Left kidney (tissue), 2 donors: ENCODE results near the gene MSX1. TPM values are rescaled to one million over a fixed set of nuclear protein-coding genes. Genes with fewer than 3 reads are reported as not detected.

ENCODE experiments used
- DNase-seq: peaks from one replicate; pipeline ENCODE4 v3.0.0-alpha.2; 2013
- polyA plus RNA-seq: library from polyadenylated mRNA; unstranded; fragments of 120-200 nt; gene quantifications from one replicate; pipeline ENCODE4 v1.2.1, GENCODE V29; 2013; ENCODE audit not compliant: insufficient read length

MSX1 gene
- polyA plus RNA-seq, 1 donor, result 0.76 TPM

DNA sequence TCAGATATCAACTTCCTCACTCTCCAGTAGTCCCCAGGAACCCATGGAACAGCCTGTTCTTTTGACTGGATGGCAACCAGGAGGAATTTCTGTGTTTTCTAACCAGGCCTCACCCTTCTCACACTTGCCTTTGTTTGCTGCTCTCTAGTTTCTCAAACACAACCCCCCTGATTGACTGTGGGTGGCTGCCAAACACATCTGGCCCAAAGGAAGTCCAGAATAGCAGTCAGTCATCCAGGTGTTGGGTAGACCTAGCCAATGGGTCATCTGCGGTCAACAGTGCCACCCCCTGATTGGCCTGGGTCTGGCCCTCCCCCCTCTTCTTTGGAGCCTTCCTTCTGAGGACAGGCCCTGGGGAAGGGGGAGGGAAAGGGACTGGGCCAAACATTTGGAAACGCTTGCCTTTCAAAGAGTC is 53.7 kb downstream of the MSX1 start:
- DNase-seq, result no peak

Other genes with a start within 250 kb of the MSX1 start
- gene CYTL1, start 159.8 kb downstream of the MSX1 start, polyA plus RNA-seq, result 8.9 TPM
- gene STK32B, start 191.8 kb downstream of the MSX1 start, polyA plus RNA-seq, result 11.1 TPM